Effector memory CD4-positive, alpha-beta T cell (primary cell): Measurements from ENCODE around the gene EPB41.

Experiments
- DNase-seq, 3 donors: peaks; one replicate each; pipeline ENCODE4 v3.0.0-alpha.2; 2020
- H3K27ac ChIP-seq: 2 replicates; pipeline ENCODE4 v1.7.0; 2013; ENCODE audit warnings: mild to moderate bottlenecking, low read length, moderate library complexity; ENCODE audit not compliant: insufficient read depth, poor library complexity, severe bottlenecking
- H3K27me3 ChIP-seq: replicated peaks from 2 replicates; pipeline ENCODE4 v1.7.0; 2013; ENCODE audit warnings: mild to moderate bottlenecking, low read length; ENCODE audit not compliant: insufficient read depth, control insufficient read depth, poor library complexity, severe bottlenecking
- H3K36me3 ChIP-seq: 2 replicates; pipeline ENCODE4 v1.7.0; 2013; ENCODE audit warnings: mild to moderate bottlenecking, low read length, moderate library complexity; ENCODE audit not compliant: control insufficient read depth, insufficient read depth
- H3K4me1 ChIP-seq: 2 replicates; pipeline ENCODE4 v1.7.0; 2013; ENCODE audit warnings: low read length, mild to moderate bottlenecking; ENCODE audit not compliant: control insufficient read depth, insufficient read depth, poor library complexity, severe bottlenecking
- H3K4me3 ChIP-seq: 2 replicates; pipeline ENCODE4 v1.7.0; 2013; ENCODE audit warnings: low read length, low read depth, mild to moderate bottlenecking; ENCODE audit not compliant: insufficient read depth, poor library complexity, severe bottlenecking
- H3K9me3 ChIP-seq: 2 replicates; pipeline ENCODE4 v1.7.0; 2013; ENCODE audit warnings: mild to moderate bottlenecking, low read length, moderate library complexity; ENCODE audit not compliant: control insufficient read depth

Gene EPB41

GRCh38 chr1:29156543-29157268, 242.3 kb downstream of the EPB41 start:
- no peak for DNase-seq
- Histone ChIP-seq H3K27ac (no peak overlapping the region), H3K4me1 (no peaks in the 10 kb centered on the region), H3K36me3 (peaks cover 81% of the 10 kb centered on the region), H3K4me3 (no peak overlapping the region), H3K9me3 (no peaks in the 10 kb centered on the region), H3K27me3 (no peaks in the 10 kb centered on the region)

DNA sequence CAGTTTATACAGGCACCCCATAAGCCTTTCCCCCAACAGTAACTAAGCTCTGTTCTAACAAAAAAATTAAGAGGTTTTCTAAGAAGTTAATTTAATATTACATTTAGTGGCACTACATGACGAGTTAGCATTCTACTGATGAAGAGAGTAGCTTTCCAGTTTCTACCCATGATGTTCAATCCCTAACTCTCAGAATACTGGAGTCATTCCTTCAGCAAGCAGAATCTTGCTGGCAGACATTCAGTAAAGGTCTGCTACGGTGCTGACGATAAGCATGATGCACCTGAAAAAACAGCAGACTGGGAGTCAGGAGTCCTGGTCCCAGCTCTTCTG, 242.9 kb downstream of the EPB41 start:
- H3K36me3 ChIP-seq = peaks cover 76% of the 10 kb centered on the region
- no peak for DNase-seq
- no peaks in the 10 kb centered on the region for H3K4me1 ChIP-seq
- H3K27me3 ChIP-seq = no peaks in the 10 kb centered on the region
- no peak overlapping the region for H3K27ac ChIP-seq
- H3K9me3 ChIP-seq = no peaks in the 10 kb centered on the region
- no peak overlapping the region for H3K4me3 ChIP-seq

DNA sequence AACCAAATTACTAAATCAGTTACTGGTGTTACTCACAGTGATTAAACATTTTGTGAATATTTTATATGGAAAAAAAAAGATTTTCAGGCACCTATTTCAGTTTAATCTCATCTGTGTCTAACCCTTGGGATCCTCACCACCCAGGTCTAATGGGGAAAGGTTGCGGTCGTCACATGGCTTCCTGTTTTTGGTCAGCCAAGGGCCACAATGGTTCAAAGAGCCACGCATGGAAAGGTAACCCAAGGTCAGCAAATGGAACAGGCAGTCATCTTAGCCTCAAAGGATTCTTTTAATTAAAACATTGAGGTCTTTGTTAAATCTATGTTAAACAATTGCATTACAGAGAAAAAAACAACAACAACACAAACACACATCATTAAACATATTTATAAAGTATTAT, 245.4 kb downstream of the EPB41 start:
- Histone ChIP-seq H3K36me3 (peaks cover 52% of the 10 kb centered on the region), H3K4me1 (no peaks in the 10 kb centered on the region), H3K27me3 (no peaks in the 10 kb centered on the region), H3K27ac (no peak overlapping the region), H3K4me3 (no peak overlapping the region), H3K9me3 (no peaks in the 10 kb centered on the region)
- DNase-seq = no peak

DNA sequence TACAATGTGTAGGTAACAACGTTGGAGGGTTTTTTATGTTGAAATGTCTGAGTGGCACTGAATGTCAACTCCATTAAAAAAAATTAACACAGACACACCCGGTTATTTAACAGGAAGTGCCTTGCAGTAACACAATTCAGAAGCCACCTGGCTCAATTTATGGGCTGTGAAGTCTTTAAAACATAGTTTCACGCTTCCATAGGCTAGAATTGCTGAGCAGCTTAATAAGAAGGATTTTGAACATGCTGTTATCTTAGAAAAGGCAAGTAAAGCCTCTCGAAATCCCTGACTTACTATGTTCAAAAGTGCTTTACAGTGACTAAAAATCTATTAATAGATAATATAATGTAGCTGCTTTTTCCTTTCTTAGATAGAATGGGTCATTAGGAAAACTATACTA, 247.7 kb downstream of the EPB41 start:
- Histone ChIP-seq H3K27me3 (no peaks in the 10 kb centered on the region), H3K27ac (no peak overlapping the region), H3K4me1 (peaks cover 8% of the 10 kb centered on the region), H3K4me3 (no peak overlapping the region), H3K36me3 (peaks cover 50% of the 10 kb centered on the region), H3K9me3 (no peaks in the 10 kb centered on the region)
- DNase-seq = no peak

DNA sequence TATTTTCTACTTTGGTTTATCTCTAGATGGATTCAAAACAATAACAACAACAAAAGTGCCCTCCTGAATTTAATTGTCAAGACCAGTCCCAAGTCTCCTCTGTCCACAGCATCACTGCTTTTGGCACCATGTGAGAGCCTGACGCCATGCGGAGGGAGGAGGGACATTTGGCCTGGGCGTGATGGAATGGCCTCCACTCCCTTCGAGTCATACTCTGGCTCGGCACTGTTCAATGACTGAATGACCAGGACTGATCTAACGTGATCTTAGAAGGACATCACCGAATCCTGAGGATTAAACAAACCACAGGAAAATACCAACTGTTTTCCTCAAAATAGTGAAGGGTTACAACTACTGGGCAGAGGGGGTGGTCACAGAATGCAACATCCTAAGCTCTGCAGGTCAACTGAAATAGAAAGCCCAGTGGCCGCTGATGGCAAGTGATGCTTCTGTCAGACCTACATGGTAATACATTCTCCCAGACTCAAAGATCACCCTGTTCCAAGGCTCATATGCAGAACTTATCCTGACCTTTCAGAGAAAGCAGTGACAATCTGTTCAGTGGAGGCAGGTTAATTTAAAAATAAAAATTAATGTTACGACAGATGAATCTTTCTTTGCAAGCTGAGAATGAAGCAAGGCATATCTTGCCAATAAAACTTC, 248.2 kb downstream of the EPB41 start:
- no peaks in the 10 kb centered on the region for H3K9me3 ChIP-seq
- H3K4me1 ChIP-seq = peaks cover 8% of the 10 kb centered on the region
- no peak for DNase-seq
- H3K4me3 ChIP-seq = no peak overlapping the region
- H3K36me3 ChIP-seq = peaks cover 48% of the 10 kb centered on the region
- no peaks in the 10 kb centered on the region for H3K27me3 ChIP-seq
- H3K27ac ChIP-seq = no peak overlapping the region

DNA sequence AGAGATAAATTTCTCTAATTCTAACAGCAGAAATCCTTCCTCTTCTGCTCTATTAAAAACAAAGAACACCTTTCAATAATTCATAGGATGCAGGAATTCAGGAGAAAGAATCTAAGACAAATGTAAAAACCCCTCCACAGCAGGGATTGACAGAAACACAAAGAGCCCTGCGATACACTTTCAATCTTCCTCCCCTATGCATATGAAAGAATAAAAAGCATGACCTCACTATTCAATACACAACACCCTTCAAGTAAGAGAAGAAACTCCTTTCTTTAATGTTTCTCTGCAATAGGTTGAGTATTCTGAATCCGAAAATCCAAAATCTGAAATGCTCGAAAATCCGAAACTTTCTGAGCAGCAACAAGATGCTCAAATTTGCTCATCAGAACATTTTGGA, 250.2 kb downstream of the EPB41 start:
- no peaks in the 10 kb centered on the region for H3K9me3 ChIP-seq
- H3K36me3 ChIP-seq = peaks cover 36% of the 10 kb centered on the region
- H3K27ac ChIP-seq = no peak overlapping the region
- H3K27me3 ChIP-seq = no peaks in the 10 kb centered on the region
- DNase-seq = no peak
- peaks cover 8% of the 10 kb centered on the region for H3K4me1 ChIP-seq
- no peak overlapping the region for H3K4me3 ChIP-seq

DNA sequence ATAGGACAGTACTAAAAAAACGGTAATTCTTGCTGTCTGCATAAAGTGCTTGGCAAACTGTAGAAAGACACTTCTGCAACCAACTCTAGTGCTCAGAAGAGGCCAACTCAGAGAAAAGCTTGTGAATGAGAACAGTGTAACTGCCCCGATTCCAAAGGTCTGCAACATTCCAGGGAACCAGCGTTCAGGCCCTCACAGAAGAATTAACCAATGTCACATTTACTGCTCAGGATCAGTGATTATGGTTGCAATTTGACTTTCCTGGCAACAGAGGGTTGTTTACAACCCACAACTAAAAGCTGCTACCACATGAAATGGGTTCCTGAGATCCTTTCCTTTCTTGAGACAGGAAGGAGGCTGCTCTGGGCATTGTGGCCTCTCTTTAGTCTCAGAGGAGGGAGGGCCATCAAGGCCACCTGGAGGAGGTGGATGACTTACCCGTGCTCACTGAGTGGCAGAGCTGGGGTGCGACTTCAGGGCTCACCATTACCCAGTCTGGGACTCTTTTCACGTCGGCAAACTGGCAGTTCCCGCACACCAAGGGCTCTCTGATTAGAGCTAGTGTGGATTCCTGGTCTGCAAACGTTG, 252.0 kb downstream of the EPB41 start:
- DNase-seq = no peak
- H3K4me1 ChIP-seq = peaks cover 17% of the 10 kb centered on the region
- no peaks in the 10 kb centered on the region for H3K27me3 ChIP-seq
- H3K27ac ChIP-seq = no peak overlapping the region
- H3K4me3 ChIP-seq = no peak overlapping the region
- peaks cover 31% of the 10 kb centered on the region for H3K36me3 ChIP-seq
- no peaks in the 10 kb centered on the region for H3K9me3 ChIP-seq

- Histone ChIP-seq H3K36me3 (peaks cover 31% of the 10 kb centered on the region), H3K27me3 (no peaks in the 10 kb centered on the region), H3K9me3 (no peaks in the 10 kb centered on the region), H3K27ac (no peak overlapping the region), H3K4me3 (no peak overlapping the region), H3K4me1 (peaks cover 20% of the 10 kb centered on the region)
- no peak for DNase-seq
These were observed 253.5 kb downstream of the EPB41 start for GRCh38 chr1:29167904-29168303.
